Parathyroid adenoma (tissue), 2 donors: Measurements from ENCODE around the gene TIMM44.

ENCODE experiments used
- H2AFZ ChIP-seq: fragments of 300-600 bp; sonication (generic); one replicate; pipeline ENCODE4 v1.7.0; 2017; ENCODE audit warnings: antibody characterized with exemption, mild to moderate bottlenecking
- H3K27ac ChIP-seq: fragments of 300-600 bp; sonication (generic); one replicate; pipeline ENCODE4 v1.7.0; 2017
- H3K27me3 ChIP-seq: fragments of 300-600 bp; sonication (generic); one replicate; pipeline ENCODE4 v1.7.0; 2017; ENCODE audit warnings: low read length; ENCODE audit not compliant: control insufficient read depth, insufficient read depth
- H3K36me3 ChIP-seq: fragments of 300-600 bp; sonication (generic); one replicate; pipeline ENCODE4 v1.7.0; 2017; ENCODE audit warnings: low read length; ENCODE audit not compliant: control insufficient read depth, insufficient read depth
- H3K4me1 ChIP-seq: fragments of 300-600 bp; sonication (generic); one replicate; pipeline ENCODE4 v1.7.0; 2017; ENCODE audit warnings: control low read depth
- H3K4me2 ChIP-seq: fragments of 300-600 bp; sonication (generic); one replicate; pipeline ENCODE4 v1.7.0; 2017; ENCODE audit warnings: low read length
- H3K4me3 ChIP-seq: fragments of 300-600 bp; sonication (generic); one replicate; pipeline ENCODE4 v1.7.0; 2017; ENCODE audit warnings: low read depth, low read length
- H3K79me2 ChIP-seq: fragments of 300-600 bp; sonication (generic); one replicate; pipeline ENCODE4 v1.7.0; 2017; ENCODE audit warnings: control low read depth
- H3K9ac ChIP-seq: fragments of 300-600 bp; sonication (generic); one replicate; pipeline ENCODE4 v1.7.0; 2017; ENCODE audit warnings: mild to moderate bottlenecking
- H3K9me3 ChIP-seq: fragments of 300-600 bp; sonication (generic); one replicate; pipeline ENCODE4 v1.7.0; 2017; ENCODE audit warnings: low read length; ENCODE audit not compliant: control insufficient read depth
- CTCF ChIP-seq: fragments of 300-600 bp; sonication (generic); IDR thresholded peaks from one replicate; pipeline ENCODE4 v1.7.0; 2017; ENCODE audit warnings: antibody characterized with exemption, mild to moderate bottlenecking
- donor health status: primary hyperparathyroidism.

TIMM44 gene

GRCh38 chr19:7971553-7972520 lies 28.4 kb upstream of the TIMM44 start:
- Histone ChIP-seq H3K9me3 (no peaks in the 10 kb centered on the region), H3K27ac (no peak overlapping the region), H3K36me3 (no peaks in the 10 kb centered on the region), H3K9ac (no peak overlapping the region), H3K4me3 (no peak overlapping the region), H3K4me2 (no peak overlapping the region), H2AFZ (no peak overlapping the region), H3K4me1 (peaks cover 8% of the 10 kb centered on the region), H3K27me3 (no peaks in the 10 kb centered on the region), H3K79me2 (peaks cover 23% of the 10 kb centered on the region)
- TF ChIP-seq CTCF: no peak

- Histone ChIP-seq H3K9me3 (no peaks in the 10 kb centered on the region), H3K27ac (no peak overlapping the region), H3K4me1 (peaks cover 8% of the 10 kb centered on the region), H2AFZ (no peak overlapping the region), H3K4me3 (no peak overlapping the region), H3K9ac (no peak overlapping the region), H3K27me3 (no peaks in the 10 kb centered on the region), H3K4me2 (no peak overlapping the region), H3K36me3 (no peaks in the 10 kb centered on the region), H3K79me2 (peaks cover 18% of the 10 kb centered on the region)
- peak; percentile 60 for TF ChIP-seq CTCF
These were observed 27.4 kb upstream of the TIMM44 start for GRCh38 chr19:7970716-7971448.

GRCh38 chr19:7969555-7969939 lies 26.1 kb upstream of the TIMM44 start:
- Histone ChIP-seq H3K36me3 (no peaks in the 10 kb centered on the region), H3K4me1 (no peaks in the 10 kb centered on the region), H3K4me3 (no peak overlapping the region), H3K4me2 (no peak overlapping the region), H3K27me3 (no peaks in the 10 kb centered on the region), H3K79me2 (peaks cover 9% of the 10 kb centered on the region), H3K9ac (no peak overlapping the region), H2AFZ (no peak overlapping the region), H3K9me3 (no peaks in the 10 kb centered on the region), H3K27ac (no peak overlapping the region)
- no peak for TF ChIP-seq CTCF

GRCh38 chr19:7968796-7969554 lies 25.5 kb upstream of the TIMM44 start:
- Histone ChIP-seq H3K27me3 (no peaks in the 10 kb centered on the region), H3K4me1 (no peaks in the 10 kb centered on the region), H3K4me2 (no peak overlapping the region), H3K27ac (no peak overlapping the region), H3K36me3 (no peaks in the 10 kb centered on the region), H3K9me3 (no peaks in the 10 kb centered on the region), H2AFZ (no peak overlapping the region), H3K9ac (no peak overlapping the region), H3K4me3 (no peak overlapping the region), H3K79me2 (peaks cover 9% of the 10 kb centered on the region)
- no peak for TF ChIP-seq CTCF
